ENCODE measurements around the gene DTX1.
"Not testable (repeated sequence)": the region's sequence is repeated elsewhere in the genome, so short reads cannot be mapped to it uniquely, and the experiment has no call there.

Gene DTX1

GRCh38 chr12:113137861-113138783 is 81.6 kb downstream of the DTX1 start:
- DNase-seq (ENCODE audit: low read depth) = no peak

GRCh38 chr12:113138826-113139225 is 82.3 kb downstream of the DTX1 start:
- DNase-seq (ENCODE audit: low read depth) = no peak

GRCh38 chr12:113140706-113141105 is 84.2 kb downstream of the DTX1 start:
- no peak for DNase-seq (ENCODE audit: low read depth)

- DNase-seq (ENCODE audit: low read depth) = not testable (repeated sequence)
Measured at GRCh38 chr12:113141716-113142115, 85.2 kb downstream of the DTX1 start.

GRCh38 chr12:113142173-113142885 is 85.8 kb downstream of the DTX1 start:
- DNase-seq (ENCODE audit: low read depth) = no peak

- no peak for DNase-seq (ENCODE audit: low read depth)
Measured at GRCh38 chr12:113142886-113143332, 86.4 kb downstream of the DTX1 start.

GRCh38 chr12:113143959-113144358 is 87.4 kb downstream of the DTX1 start:
- DNase-seq (ENCODE audit: low read depth) = no peak

- DNase-seq (ENCODE audit: low read depth) = no peak
Measured at GRCh38 chr12:113144806-113145205, 88.3 kb downstream of the DTX1 start.

- DNase-seq (ENCODE audit: low read depth) = no peak
Measured at GRCh38 chr12:113145720-113146551, 89.4 kb downstream of the DTX1 start.

- DNase-seq (ENCODE audit: low read depth) = no peak
Measured at GRCh38 chr12:113146999-113147398, 90.5 kb downstream of the DTX1 start.
